IMR-90 (cell line): ENCODE measurements around the gene SEPHS1. TPM values are rescaled to one million over a fixed set of nuclear protein-coding genes. Genes with fewer than 3 reads are reported as not detected.
A peak's percentile ranks its signal among the peaks of the same experiment; 100 is the strongest.

Source experiments
- ATAC-seq: fragments of 200-7000 bp; cut with Tn5 transposase; 2 replicates; pipeline ENCODE4 v1.9.1; 2020; ENCODE audit warnings: low read depth, mild to moderate bottlenecking, moderate library complexity
- BruUV-seq: library from RNA; stranded (reverse); fragments of 400-500 nt; replicated peaks from 2 replicates; lab custom pipeline; 2021; lab: Mats Ljungman, UMichigan
- CTCF ChIA-PET: fragments of 300-600 bp; formaldehyde crosslinking; extraction: SDS; loops from one replicate; lab custom pipeline; 2021; ENCODE audit warnings: antibody characterized with exemption; lab: Yijun Ruan, JAX
- POLR2A ChIA-PET: fragments of 300-600 bp; sonication (Branson Sonifier 250); formaldehyde crosslinking; loops from one replicate; lab custom pipeline; 2022; ENCODE audit warnings: antibody characterized with exemption; ENCODE audit not compliant: unreplicated experiment; lab: Charles Lee
- DNase-seq: peaks from one replicate; pipeline ENCODE4 v3.0.0; 2013
- H2AFZ ChIP-seq: replicated peaks from 2 replicates; pipeline ENCODE3; 2013; ENCODE audit warnings: low read length, mild to moderate bottlenecking; ENCODE audit not compliant: poor library complexity
- H2AK5ac ChIP-seq: 2 replicates; pipeline ENCODE4 v1.6.1; 2013; ENCODE audit warnings: low read depth, low read length, inconsistent platforms
- H2AK9ac ChIP-seq: replicated peaks from 2 replicates; pipeline ENCODE3; 2013; ENCODE audit warnings: mild to moderate bottlenecking, low read depth, low read length, moderate library complexity; ENCODE audit not compliant: poor library complexity
- H2BK120ac ChIP-seq: 2 replicates; pipeline ENCODE4 v1.6.1; 2013; ENCODE audit warnings: low read depth, low read length, inconsistent platforms
- H2BK15ac ChIP-seq: 3 replicates; pipeline ENCODE4 v1.6.1; 2013; ENCODE audit warnings: low read depth, low read length, inconsistent platforms
- H2BK20ac ChIP-seq: 2 replicates; pipeline ENCODE4 v1.6.1; 2013; ENCODE audit warnings: low read depth, mild to moderate bottlenecking, inconsistent platforms, low read length, moderate library complexity
- H2BK5ac ChIP-seq: 2 replicates; pipeline ENCODE4 v1.6.1; 2013; ENCODE audit warnings: mild to moderate bottlenecking, low read depth, low read length, inconsistent platforms; ENCODE audit not compliant: poor library complexity, severe bottlenecking
- H3K14ac ChIP-seq: replicated peaks from 2 replicates; pipeline ENCODE4 v1.6.1; 2013; ENCODE audit warnings: low read depth, low read length, inconsistent platforms
- H3K18ac ChIP-seq: 2 replicates; pipeline ENCODE4 v1.6.1; 2013; ENCODE audit warnings: low read depth, low read length, control low read depth
- H3K23ac ChIP-seq: 2 replicates; pipeline ENCODE4 v1.6.1; 2013; ENCODE audit warnings: low read depth, low read length, inconsistent platforms
- H3K27ac ChIP-seq: 2 replicates; pipeline ENCODE4 v1.5.1; 2013; ENCODE audit warnings: mild to moderate bottlenecking, control low read depth, low read length; ENCODE audit not compliant: insufficient read depth
- H3K27me3 ChIP-seq: 2 replicates; pipeline ENCODE4 v1.6.1; 2013; ENCODE audit warnings: low read length; ENCODE audit not compliant: control insufficient read depth, insufficient read depth
- H3K36me3 ChIP-seq: 2 replicates; pipeline ENCODE4 v1.6.1; 2013; ENCODE audit warnings: low read length, mixed read lengths; ENCODE audit not compliant: control insufficient read depth, insufficient read depth
- H3K4ac ChIP-seq: 2 replicates; pipeline ENCODE4 v1.6.1; 2013; ENCODE audit warnings: low read depth, low read length, inconsistent platforms
- H3K4me1 ChIP-seq: 2 replicates; pipeline ENCODE4 v1.6.1; 2013; ENCODE audit warnings: low read length, mixed read lengths; ENCODE audit not compliant: control insufficient read depth, insufficient read depth
- H3K4me2 ChIP-seq: 2 replicates; pipeline ENCODE4 v1.6.1; 2013; ENCODE audit warnings: low read depth, mild to moderate bottlenecking, control low read depth, low read length, moderate library complexity
- H3K4me3 ChIP-seq: 2 replicates; pipeline ENCODE4 v1.5.1; 2013; ENCODE audit warnings: low read depth, mild to moderate bottlenecking, control low read depth, low read length, moderate library complexity; ENCODE audit not compliant: insufficient read depth
- H3K56ac ChIP-seq: 2 replicates; pipeline ENCODE4 v1.6.1; 2013; ENCODE audit warnings: low read length, inconsistent platforms; ENCODE audit not compliant: insufficient read depth; ENCODE audit errors: extremely low read depth
- H3K79me1 ChIP-seq, 2 experiments: 2 replicates each; pipeline ENCODE4 v1.6.1; 2013; ENCODE audit warnings: low read length in 2 of 2, inconsistent platforms in 1 of 2, low read depth in 1 of 2
- H3K9ac ChIP-seq: 2 replicates; pipeline ENCODE4 v1.6.1; 2013; ENCODE audit warnings: low read depth, low read length, control low read depth
- H3K9me1 ChIP-seq: 2 replicates; pipeline ENCODE4 v1.6.1; 2013; ENCODE audit warnings: low read length, inconsistent platforms; ENCODE audit not compliant: insufficient read depth
- H3K9me3 ChIP-seq: 2 replicates; pipeline ENCODE4 v1.6.1; 2013; ENCODE audit warnings: low read length; ENCODE audit not compliant: control insufficient read depth, insufficient read depth
- H4K20me1 ChIP-seq: 2 replicates; pipeline ENCODE4 v1.6.1; 2013; ENCODE audit warnings: low read length, inconsistent platforms; ENCODE audit not compliant: insufficient read depth
- H4K5ac ChIP-seq: 2 replicates; pipeline ENCODE4 v1.6.1; 2013; ENCODE audit warnings: mild to moderate bottlenecking, low read depth, low read length, control low read depth
- H4K8ac ChIP-seq, 2 experiments: 2 replicates each; pipeline ENCODE4 v1.6.1; 2013; ENCODE audit warnings: low read depth in 2 of 2, low read length in 2 of 2, control low read depth in 1 of 2, inconsistent platforms in 1 of 2
- H4K91ac ChIP-seq: 2 replicates; pipeline ENCODE4 v1.6.1; 2013; ENCODE audit warnings: low read depth, low read length, inconsistent platforms; ENCODE audit not compliant: insufficient read depth
- BHLHE40 ChIP-seq: fragments of 150-350 bp; IDR thresholded peaks from 2 replicates; pipeline ENCODE4 v1.6.1; 2016; ENCODE audit warnings: mild to moderate bottlenecking, low read depth, low read length
- CEBPB ChIP-seq: IDR thresholded peaks from 2 replicates; pipeline ENCODE4 v1.6.1; 2012; ENCODE audit warnings: low read depth, low read length, improper control_type of control experiment
- CHD1 ChIP-seq: IDR thresholded peaks from 2 replicates; pipeline ENCODE4 v1.6.1; 2012; ENCODE audit warnings: low read depth, low read length, improper control_type of control experiment
- MAZ ChIP-seq: IDR thresholded peaks from 2 replicates; pipeline ENCODE4 v1.6.1; 2012; ENCODE audit warnings: low read depth, mild to moderate bottlenecking, low read length, improper control_type of control experiment, moderate library complexity, borderline replicate concordance
- POLR2A ChIP-seq: IDR thresholded peaks from 2 replicates; pipeline ENCODE4 v1.6.1; 2012; ENCODE audit warnings: mild to moderate bottlenecking, low read depth, low read length
- RCOR1 ChIP-seq: IDR thresholded peaks from 2 replicates; pipeline ENCODE4 v1.6.1; 2012; ENCODE audit warnings: mild to moderate bottlenecking, low read length, improper control_type of control experiment; ENCODE audit not compliant: insufficient replicate concordance
- WGBS, 2 experiments: methylation state at CpG; one replicate each; pipeline versions ENCODE4 v1.1.5 to v1.1.7; 2013; ENCODE audit warnings: missing lambda C conversion rate in 2 of 2; ENCODE audit not compliant: insufficient read length in 1 of 2; ENCODE audit errors: extremely low coverage in 2 of 2; 5-methylcytosine and 5-hydroxymethylcytosine counted together
- dilution Hi-C: fragments of 300-500 bp; cut with HindIII; formaldehyde crosslinking; loops from one replicate; pipeline ENCODE4 v1.14.3; 2018; ENCODE audit warnings: low sequenced_read_pairs; ENCODE audit not compliant: unreplicated experiment
- in situ Hi-C: fragments of 300-500 bp; cut with MboI; formaldehyde crosslinking; loops from 3 replicates; pipeline ENCODE4 v1.14.3; 2019; ENCODE audit warnings: low sequenced_read_pairs, inconsistent platforms, mixed read lengths
- intact Hi-C: fragments of 100-400 bp; cut with micrococcal nuclease; formaldehyde crosslinking; loops from 2 replicates; pipeline ENCODE4 v1.10.0; 2022
- polyA plus RNA-seq, 3 experiments: library from polyadenylated mRNA; depleted of rRNA; stranded (reverse); fragments of >200 nt; gene quantifications; 2 replicates each; pipeline ENCODE4 v1.2.3, GENCODE V29; 2012; ENCODE audit warnings: low replicate concordance in 1 of 3
- total RNA-seq: library from RNA; depleted of rRNA; stranded (reverse); fragments of >200 nt; gene quantifications from 2 replicates; pipeline ENCODE4 v1.2.3, GENCODE V29; 2012
- TF ChIP-seq, protein P1 (sequence below): fragments of 150-350 bp; IDR thresholded peaks from 2 replicates; pipeline ENCODE4 v1.6.1; 2016; ENCODE audit warnings: low read depth, mild to moderate bottlenecking, low read length, moderate library complexity, borderline replicate concordance

Gene SEPHS1
- total and polyA plus RNA-seq, 2 of the 4 experiments (the other 2 are of a cell fraction), result 39.4 to 69.4 TPM

DNA sequence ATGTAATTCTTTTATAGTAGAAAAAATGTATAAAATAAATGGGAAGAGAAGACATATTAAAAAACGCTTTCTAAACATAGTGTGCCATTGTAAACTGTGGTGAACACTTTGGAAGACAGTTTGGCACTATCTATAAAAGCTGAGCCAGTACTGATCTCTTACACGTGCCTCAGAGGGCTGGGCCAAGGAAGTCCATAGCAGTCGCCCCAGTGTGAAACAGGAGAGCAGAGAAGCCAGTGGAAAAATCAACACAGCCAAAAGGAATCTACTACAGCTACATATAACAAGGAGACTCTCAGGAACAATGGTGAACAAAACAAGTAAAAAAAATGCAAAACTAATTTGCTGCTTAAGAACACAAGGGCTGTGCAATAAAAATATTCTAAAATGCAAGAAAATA lies 20.6 kb downstream of the SEPHS1 start:
- no peak overlapping the region for H3K4ac ChIP-seq
- H3K27ac ChIP-seq, result no peak overlapping the region
- peaks cover 2 to 13% of the 10 kb centered on the region in 2 experiments; a peak in 1 of 4 replicates for H3K79me1 ChIP-seq
- H3K9ac ChIP-seq, result no peak overlapping the region
- H3K9me3 ChIP-seq, result no peaks in the 10 kb centered on the region
- H3K4me3 ChIP-seq, result no peak overlapping the region
- ATAC-seq, result peak; percentile 32
- H2BK20ac ChIP-seq, result no peak overlapping the region
- intact Hi-C loops, result no loop called here
- no peak for DNase-seq
- no peak overlapping the region for H2AFZ ChIP-seq
- no peaks in the 10 kb centered on the region for H3K9me1 ChIP-seq
- POLR2A ChIA-PET, result no interaction called here
- no peak overlapping the region for H3K56ac ChIP-seq
- TF ChIP-seq RCOR1 (no peak), CEBPB (no peak), MAZ (no peak), POLR2A (no peak), BHLHE40 (no peak), CHD1 (no peak)
- TF ChIP-seq, protein P1, sequence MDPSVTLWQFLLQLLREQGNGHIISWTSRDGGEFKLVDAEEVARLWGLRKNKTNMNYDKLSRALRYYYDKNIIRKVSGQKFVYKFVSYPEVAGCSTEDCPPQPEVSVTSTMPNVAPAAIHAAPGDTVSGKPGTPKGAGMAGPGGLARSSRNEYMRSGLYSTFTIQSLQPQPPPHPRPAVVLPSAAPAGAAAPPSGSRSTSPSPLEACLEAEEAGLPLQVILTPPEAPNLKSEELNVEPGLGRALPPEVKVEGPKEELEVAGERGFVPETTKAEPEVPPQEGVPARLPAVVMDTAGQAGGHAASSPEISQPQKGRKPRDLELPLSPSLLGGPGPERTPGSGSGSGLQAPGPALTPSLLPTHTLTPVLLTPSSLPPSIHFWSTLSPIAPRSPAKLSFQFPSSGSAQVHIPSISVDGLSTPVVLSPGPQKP, result no peak
- no peak overlapping the region for H4K91ac ChIP-seq
- H2AK5ac ChIP-seq, result no peak overlapping the region
- no peak overlapping the region for H4K5ac ChIP-seq
- H4K20me1 ChIP-seq, result no peaks in the 10 kb centered on the region
- CTCF ChIA-PET, result interaction anchor here (0.8 kb wide), 1 partner anchor 103 kb away, joined by 3 read pairs; no protein-coding TSS in a partner anchor
- no peak overlapping the region for H4K8ac ChIP-seq
- BruUV-seq, result no TSS peak
- H3K27me3 ChIP-seq, result no peaks in the 10 kb centered on the region
- H3K36me3 ChIP-seq, result peaks cover 48% of the 10 kb centered on the region
- dilution Hi-C loops, result no loop called here
- no peaks in the 10 kb centered on the region for H3K4me1 ChIP-seq
- in situ Hi-C loops, result no loop called here
- H2BK120ac ChIP-seq, result no peak overlapping the region
- H2BK5ac ChIP-seq, result no peak overlapping the region
- no peak overlapping the region for H2BK15ac ChIP-seq
- H3K18ac ChIP-seq, result no peak overlapping the region
- H3K14ac ChIP-seq, result no peak overlapping the region
- no CpG with 5 or more reads among the region's 3 CpGs for WGBS, 2 experiments
- H3K23ac ChIP-seq, result no peak overlapping the region
- no peak overlapping the region for H2AK9ac ChIP-seq
- H3K4me2 ChIP-seq, result no peak overlapping the region
